GM18909 (cell line): Measurements from ENCODE around the gene SRD5A3.
"Not testable (repeated sequence)": the region's sequence is repeated elsewhere in the genome, so short reads cannot be mapped to it uniquely, and the experiment has no call there.

Source experiments
- ATAC-seq: cut with Tn5 transposase; IDR thresholded peaks from one replicate; pipeline ENCODE4 v1.9.1; 2021; ENCODE audit warnings: mild to moderate bottlenecking; ENCODE audit not compliant: unreplicated experiment, poor library complexity

The SRD5A3 gene

GRCh38 chr4:55343887-55344286 lies 2.2 kb upstream of the SRD5A3 start:
- no peak for ATAC-seq

GRCh38 chr4:55345054-55345453 lies 988 bp upstream of the SRD5A3 start:
- no peak for ATAC-seq

- no peak for ATAC-seq
These were observed 811 bp downstream of the SRD5A3 start for GRCh38 chr4:55346851-55347255.

- ATAC-seq, result no peak
These were observed 1.7 kb downstream of the SRD5A3 start for GRCh38 chr4:55347610-55348228.

GRCh38 chr4:55348466-55348865 lies 2.4 kb downstream of the SRD5A3 start:
- ATAC-seq, result no peak

- ATAC-seq, result not testable (repeated sequence)
These were observed 4.8 kb downstream of the SRD5A3 start for GRCh38 chr4:55350870-55351269.

GRCh38 chr4:55351824-55352223 lies 5.8 kb downstream of the SRD5A3 start:
- no peak for ATAC-seq

GRCh38 chr4:55352726-55353125 lies 6.7 kb downstream of the SRD5A3 start:
- no peak for ATAC-seq

- ATAC-seq, result not testable (repeated sequence)
These were observed 7.2 kb downstream of the SRD5A3 start for GRCh38 chr4:55353228-55353747.

GRCh38 chr4:55354648-55355047 lies 8.6 kb downstream of the SRD5A3 start:
- no peak for ATAC-seq

GRCh38 chr4:55355555-55355954 lies 9.5 kb downstream of the SRD5A3 start:
- no peak for ATAC-seq

- ATAC-seq, result no peak
These were observed 11.0 kb downstream of the SRD5A3 start for GRCh38 chr4:55356991-55357461.

GRCh38 chr4:55358246-55358645 lies 12.2 kb downstream of the SRD5A3 start:
- ATAC-seq, result peak; percentile 13

GRCh38 chr4:55358668-55359067 lies 12.6 kb downstream of the SRD5A3 start:
- ATAC-seq, result peak; percentile 85

- no peak for ATAC-seq
These were observed 13.4 kb downstream of the SRD5A3 start for GRCh38 chr4:55359397-55359916.

GRCh38 chr4:55362938-55363337 lies 16.9 kb downstream of the SRD5A3 start:
- not testable (repeated sequence) for ATAC-seq

GRCh38 chr4:55363691-55364351 lies 17.8 kb downstream of the SRD5A3 start:
- no peak for ATAC-seq

GRCh38 chr4:55364691-55365344 lies 18.8 kb downstream of the SRD5A3 start:
- ATAC-seq, result no peak

- no peak for ATAC-seq
These were observed 19.3 kb downstream of the SRD5A3 start for GRCh38 chr4:55365345-55365728.

GRCh38 chr4:55366621-55367020 lies 20.6 kb downstream of the SRD5A3 start:
- no peak for ATAC-seq

GRCh38 chr4:55367084-55367722 lies 21.2 kb downstream of the SRD5A3 start:
- no peak for ATAC-seq
